A673 (cell line): Measurements from ENCODE around the gene TAS2R1. TPM values are rescaled to one million over a fixed set of nuclear protein-coding genes. Genes with fewer than 3 reads are reported as not detected.

Source experiments
- BruUV-seq: library from RNA; stranded (reverse); fragments of 400-500 nt; replicated peaks from 2 replicates; lab custom pipeline; 2021; lab: Mats Ljungman, UMichigan
- CTCF ChIA-PET: fragments of 300-600 bp; sonication (Branson Sonifier 250); formaldehyde crosslinking; loops from one replicate; lab custom pipeline; 2022; ENCODE audit warnings: antibody characterized with exemption; lab: Charles Lee
- POLR2A ChIA-PET: fragments of 300-600 bp; sonication (Branson Sonifier 250); formaldehyde crosslinking; loops from one replicate; lab custom pipeline; 2022; ENCODE audit warnings: antibody characterized with exemption; ENCODE audit not compliant: low non-redundant PET; lab: Charles Lee
- DNase-seq: peaks from one replicate; pipeline ENCODE4 v3.0.0-alpha.2; 2015; ENCODE audit warnings: low spot score
- H3K27ac ChIP-seq: fragments of 200-600 bp; sonication (generic); 2 replicates; pipeline ENCODE4 v1.5.1; 2016; ENCODE audit warnings: mixed run types, low read depth, mild to moderate bottlenecking, mixed read lengths, antibody characterized with exemption, low read length; ENCODE audit not compliant: poor library complexity, severe bottlenecking
- H3K27me3 ChIP-seq: fragments of 200-600 bp; sonication (generic); replicated peaks from 2 replicates; pipeline ENCODE4 v1.6.1; 2017; ENCODE audit warnings: mixed run types, low read depth, mild to moderate bottlenecking, mixed read lengths, antibody characterized with exemption, low read length; ENCODE audit not compliant: insufficient read depth, poor library complexity
- H3K36me3 ChIP-seq: fragments of 200-600 bp; sonication (generic); 2 replicates; pipeline ENCODE4 v1.6.1; 2016; ENCODE audit warnings: mixed run types, mild to moderate bottlenecking, mixed read lengths, antibody characterized with exemption, low read length; ENCODE audit not compliant: insufficient read depth, poor library complexity, severe bottlenecking
- H3K4me1 ChIP-seq: fragments of 200-600 bp; sonication (generic); 2 replicates; pipeline ENCODE4 v1.6.1; 2017; ENCODE audit warnings: mixed run types, mild to moderate bottlenecking, mixed read lengths, antibody characterized with exemption, low read length; ENCODE audit not compliant: insufficient read depth, poor library complexity, severe bottlenecking
- H3K4me3 ChIP-seq: fragments of 200-600 bp; sonication (generic); 2 replicates; pipeline ENCODE4 v1.5.1; 2016; ENCODE audit warnings: low read depth, mixed run types, mild to moderate bottlenecking, mixed read lengths, low read length; ENCODE audit not compliant: poor library complexity, severe bottlenecking
- H3K9me3 ChIP-seq: fragments of 200-600 bp; sonication (generic); 2 replicates; pipeline ENCODE4 v1.6.1; 2016; ENCODE audit warnings: mixed run types, low read depth, mild to moderate bottlenecking, mixed read lengths, antibody characterized with exemption, low read length; ENCODE audit not compliant: poor library complexity, severe bottlenecking
- CTCF ChIP-seq: fragments of 300-800, 200-600 bp; sonication (generic); conservative IDR thresholded peaks from 2 replicates; pipeline ENCODE4 v1.5.1; 2017; ENCODE audit warnings: low read depth, mild to moderate bottlenecking, antibody characterized with exemption, low read length, moderate library complexity, mixed read lengths
- EZH2 ChIP-seq: fragments of 200-600 bp; sonication (generic); IDR thresholded peaks from 2 replicates; pipeline ENCODE4 v1.6.1; 2017; ENCODE audit warnings: borderline replicate concordance, low read depth, mild to moderate bottlenecking, mixed read lengths, antibody characterized with exemption, low read length; ENCODE audit not compliant: poor library complexity, severe bottlenecking
- intact Hi-C: fragments of 100-400 bp; cut with micrococcal nuclease; formaldehyde crosslinking; loops from one replicate; pipeline ENCODE4 v1.10.0; 2022; ENCODE audit not compliant: unreplicated experiment
- total RNA-seq: library from RNA; stranded (reverse); gene quantifications from 2 replicates; pipeline ENCODE4 v1.2.3, GENCODE V29; 2021

The TAS2R1 gene
- total RNA-seq, 1 experiment from 2014 or later = not detected

GRCh38 chr5:9596171-9596780, 33.9 kb downstream of the TAS2R1 start:
- intact Hi-C loops = no loop called here
- Histone ChIP-seq H3K4me1 (no peaks in the 10 kb centered on the region), H3K36me3 (no peaks in the 10 kb centered on the region), H3K4me3 (no peak overlapping the region), H3K9me3 (no peaks in the 10 kb centered on the region), H3K27ac (no peak overlapping the region), H3K27me3 (no peaks in the 10 kb centered on the region)
- no TSS peak for BruUV-seq
- no peak for DNase-seq
- CTCF ChIA-PET = no interaction called here
- no peak for TF ChIP-seq EZH2
- no peak for TF ChIP-seq CTCF
- POLR2A ChIA-PET = no interaction called here

GRCh38 chr5:9594913-9595312, 35.2 kb downstream of the TAS2R1 start:
- H3K9me3 ChIP-seq = no peaks in the 10 kb centered on the region
- ChIA-PET POLR2A (no interaction called here), CTCF (no interaction called here)
- DNase-seq = no peak
- H3K4me3 ChIP-seq = no peak overlapping the region
- no peaks in the 10 kb centered on the region for H3K36me3 ChIP-seq
- no peak for TF ChIP-seq CTCF
- H3K27me3 ChIP-seq = no peaks in the 10 kb centered on the region
- H3K4me1 ChIP-seq = no peaks in the 10 kb centered on the region
- intact Hi-C loops = no loop called here
- H3K27ac ChIP-seq = no peak overlapping the region
- no TSS peak for BruUV-seq

- no peaks in the 10 kb centered on the region for H3K4me1 ChIP-seq
- H3K27ac ChIP-seq = no peak overlapping the region
- H3K36me3 ChIP-seq = no peaks in the 10 kb centered on the region
- CTCF ChIA-PET = no interaction called here
- no peak for TF ChIP-seq CTCF
- no peak for TF ChIP-seq EZH2
- intact Hi-C loops = no loop called here
- H3K9me3 ChIP-seq = no peaks in the 10 kb centered on the region
- no TSS peak for BruUV-seq
- DNase-seq = no peak
- POLR2A ChIA-PET = no interaction called here
- H3K4me3 ChIP-seq = no peak overlapping the region
- no peaks in the 10 kb centered on the region for H3K27me3 ChIP-seq
Measured at GRCh38 chr5:9589049-9589835, 40.9 kb downstream of the TAS2R1 start.
